ENCODE results near the gene SLC2A10.

Gene SLC2A10

GRCh38 chr20:46773680-46774079 is 64.2 kb downstream of the SLC2A10 start:
- no peak overlapping the region for H3K4me2 ChIP-seq (ENCODE audit: low read depth, low read length, poor library complexity, severe bottlenecking)
- TF ChIP-seq CTCF (IDR thresholded peaks at IDR 0.05; ENCODE audit: insufficient read depth, low read length, poor library complexity, severe bottlenecking) (no peak), EZH2phosphoT487 (conservative IDR thresholded peaks at IDR 0.05; ENCODE audit: low read length) (no peak)

GRCh38 chr20:46774236-46774635 is 64.8 kb downstream of the SLC2A10 start:
- Histone ChIP-seq H3K9ac (ENCODE audit: low read length) (no peak overlapping the region), H3K4me3 (ENCODE audit: insufficient read depth, low read length, poor library complexity, severe bottlenecking) (no peak overlapping the region), H3K27me3 (ENCODE audit: low read length) (no peaks in the 10 kb centered on the region), H3K36me3 (ENCODE audit: low read length) (no peaks in the 10 kb centered on the region), H3F3A (ENCODE audit: insufficient read depth) (no peaks in the 10 kb centered on the region), H3K9me2 (replicated peaks; ENCODE audit: insufficient read depth, low read length) (no peaks in the 10 kb centered on the region), H3K9me3 (ENCODE audit: insufficient read depth, low read length) (no peaks in the 10 kb centered on the region), H2AFZ (ENCODE audit: low read depth, low read length, severe bottlenecking) (no peak overlapping the region), H3K27ac (ENCODE audit: low read depth, low read length) (no peak overlapping the region), H3K4me2 (ENCODE audit: low read depth, low read length, poor library complexity, severe bottlenecking) (no peak overlapping the region), H4K20me1 (ENCODE audit: low read depth, low read length) (no peaks in the 10 kb centered on the region), H3K79me2 (ENCODE audit: insufficient read depth, low read length) (no peaks in the 10 kb centered on the region)
- TF ChIP-seq EZH2phosphoT487 (conservative IDR thresholded peaks at IDR 0.05; ENCODE audit: low read length) (no peak), CTCF (IDR thresholded peaks at IDR 0.05; ENCODE audit: insufficient read depth, low read length, poor library complexity, severe bottlenecking) (no peak)

More at GRCh38 chr20:46773680-46774079, 64.2 kb downstream of the SLC2A10 start:
- H3K9me3 ChIP-seq (ENCODE audit: insufficient read depth, low read length) = no peaks in the 10 kb centered on the region
- no peaks in the 10 kb centered on the region for H3K27me3 ChIP-seq (ENCODE audit: low read length)
- no peaks in the 10 kb centered on the region for H3K9me2 ChIP-seq (replicated peaks; ENCODE audit: insufficient read depth, low read length)
- no peak overlapping the region for H2AFZ ChIP-seq (ENCODE audit: low read depth, low read length, severe bottlenecking)
- no peak overlapping the region for H3K9ac ChIP-seq (ENCODE audit: low read length)
- H3K4me3 ChIP-seq (ENCODE audit: insufficient read depth, low read length, poor library complexity, severe bottlenecking) = no peak overlapping the region
- H3F3A ChIP-seq (ENCODE audit: insufficient read depth) = no peaks in the 10 kb centered on the region
- no peak overlapping the region for H3K27ac ChIP-seq (ENCODE audit: low read depth, low read length)
- H3K36me3 ChIP-seq (ENCODE audit: low read length) = no peaks in the 10 kb centered on the region
- H4K20me1 ChIP-seq (ENCODE audit: low read depth, low read length) = no peaks in the 10 kb centered on the region
- H3K79me2 ChIP-seq (ENCODE audit: insufficient read depth, low read length) = no peaks in the 10 kb centered on the region

GRCh38 chr20:46774943-46775560 is 65.6 kb downstream of the SLC2A10 start:
- Histone ChIP-seq H2AFZ (ENCODE audit: low read depth, low read length, severe bottlenecking) (no peak overlapping the region), H4K20me1 (ENCODE audit: low read depth, low read length) (no peaks in the 10 kb centered on the region), H3F3A (ENCODE audit: insufficient read depth) (no peaks in the 10 kb centered on the region), H3K27me3 (ENCODE audit: low read length) (no peaks in the 10 kb centered on the region), H3K9me2 (replicated peaks; ENCODE audit: insufficient read depth, low read length) (no peaks in the 10 kb centered on the region), H3K27ac (ENCODE audit: low read depth, low read length) (no peak overlapping the region), H3K9me3 (ENCODE audit: insufficient read depth, low read length) (no peaks in the 10 kb centered on the region), H3K9ac (ENCODE audit: low read length) (no peak overlapping the region), H3K4me3 (ENCODE audit: insufficient read depth, low read length, poor library complexity, severe bottlenecking) (no peak overlapping the region), H3K36me3 (ENCODE audit: low read length) (no peaks in the 10 kb centered on the region), H3K79me2 (ENCODE audit: insufficient read depth, low read length) (no peaks in the 10 kb centered on the region), H3K4me2 (ENCODE audit: low read depth, low read length, poor library complexity, severe bottlenecking) (no peak overlapping the region)
- TF ChIP-seq CTCF (IDR thresholded peaks at IDR 0.05; ENCODE audit: insufficient read depth, low read length, poor library complexity, severe bottlenecking) (no peak), EZH2phosphoT487 (conservative IDR thresholded peaks at IDR 0.05; ENCODE audit: low read length) (no peak)
